NCI-H526 (cell line): ENCODE data around the gene SERINC2.
"Not testable (repeated sequence)": the region's sequence is repeated elsewhere in the genome, so short reads cannot be mapped to it uniquely, and the experiment has no call there.

ENCODE experiments used
- DNase-seq, 2 experiments: peaks; one replicate each; lab custom pipeline; 2025; lab: John Stamatoyannopoulos, UW

Gene SERINC2

GRCh38 chr1:31471452-31472313, 58.7 kb downstream of the SERINC2 start:
- DNase-seq: not testable (repeated sequence)

GRCh38 chr1:31472314-31472651, 59.3 kb downstream of the SERINC2 start:
- DNase-seq: not testable (repeated sequence)

GRCh38 chr1:31472673-31473072, 59.7 kb downstream of the SERINC2 start:
- not testable (repeated sequence) for DNase-seq

GRCh38 chr1:31473508-31473907, 60.5 kb downstream of the SERINC2 start:
- DNase-seq: not testable (repeated sequence)

- not testable (repeated sequence) for DNase-seq
These were observed 61.6 kb downstream of the SERINC2 start for GRCh38 chr1:31474567-31474966.

GRCh38 chr1:31476891-31477846, 64.2 kb downstream of the SERINC2 start:
- DNase-seq: peak; percentile 37 to 48

GRCh38 chr1:31478167-31478566, 65.2 kb downstream of the SERINC2 start:
- DNase-seq: no peak

GRCh38 chr1:31479811-31480210, 66.8 kb downstream of the SERINC2 start:
- no peak for DNase-seq

- DNase-seq: not testable (repeated sequence)
These were observed 67.4 kb downstream of the SERINC2 start for GRCh38 chr1:31480426-31480825.

- DNase-seq: no peak
These were observed 69.5 kb downstream of the SERINC2 start for GRCh38 chr1:31482482-31483011.

GRCh38 chr1:31483012-31483946, 70.3 kb downstream of the SERINC2 start:
- DNase-seq: no peak
